Measurements from ENCODE around the gene GTF2A1.

DNA sequence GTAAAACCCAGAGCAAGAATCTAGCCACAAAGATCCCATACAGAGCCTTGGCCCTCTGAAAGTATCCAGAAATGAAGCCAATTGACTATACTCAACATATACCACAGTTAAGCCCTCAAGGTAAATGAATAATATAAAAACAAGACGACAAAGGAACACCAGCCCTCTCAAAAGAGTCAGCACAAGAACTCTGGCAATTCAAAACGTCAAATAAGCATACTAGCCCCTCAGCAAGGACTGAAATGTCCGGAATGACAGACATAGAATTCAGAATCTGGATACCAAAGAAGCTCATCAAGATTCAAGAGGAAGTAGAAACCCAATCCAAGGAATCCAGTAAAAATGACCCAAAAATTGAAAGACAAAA, 49.9 kb downstream of the GTF2A1 start:
- TF ChIP-seq, protein P1, sequence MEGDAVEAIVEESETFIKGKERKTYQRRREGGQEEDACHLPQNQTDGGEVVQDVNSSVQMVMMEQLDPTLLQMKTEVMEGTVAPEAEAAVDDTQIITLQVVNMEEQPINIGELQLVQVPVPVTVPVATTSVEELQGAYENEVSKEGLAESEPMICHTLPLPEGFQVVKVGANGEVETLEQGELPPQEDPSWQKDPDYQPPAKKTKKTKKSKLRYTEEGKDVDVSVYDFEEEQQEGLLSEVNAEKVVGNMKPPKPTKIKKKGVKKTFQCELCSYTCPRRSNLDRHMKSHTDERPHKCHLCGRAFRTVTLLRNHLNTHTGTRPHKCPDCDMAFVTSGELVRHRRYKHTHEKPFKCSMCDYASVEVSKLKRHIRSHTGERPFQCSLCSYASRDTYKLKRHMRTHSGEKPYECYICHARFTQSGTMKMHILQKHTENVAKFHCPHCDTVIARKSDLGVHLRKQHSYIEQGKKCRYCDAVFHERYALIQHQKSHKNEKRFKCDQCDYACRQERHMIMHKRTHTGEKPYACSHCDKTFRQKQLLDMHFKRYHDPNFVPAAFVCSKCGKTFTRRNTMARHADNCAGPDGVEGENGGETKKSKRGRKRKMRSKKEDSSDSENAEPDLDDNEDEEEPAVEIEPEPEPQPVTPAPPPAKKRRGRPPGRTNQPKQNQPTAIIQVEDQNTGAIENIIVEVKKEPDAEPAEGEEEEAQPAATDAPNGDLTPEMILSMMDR (IDR thresholded peaks at IDR 0.05): peak; percentile 64
- TF ChIP-seq SIN3A (IDR thresholded peaks at IDR 0.05; ENCODE audit: borderline replicate concordance, insufficient read depth, low read depth, low read length): no peak
- no peak for TF ChIP-seq POLR2AphosphoS5 (IDR thresholded peaks at IDR 0.05; ENCODE audit: low read depth, low read length)
- TF ChIP-seq, protein P2, sequence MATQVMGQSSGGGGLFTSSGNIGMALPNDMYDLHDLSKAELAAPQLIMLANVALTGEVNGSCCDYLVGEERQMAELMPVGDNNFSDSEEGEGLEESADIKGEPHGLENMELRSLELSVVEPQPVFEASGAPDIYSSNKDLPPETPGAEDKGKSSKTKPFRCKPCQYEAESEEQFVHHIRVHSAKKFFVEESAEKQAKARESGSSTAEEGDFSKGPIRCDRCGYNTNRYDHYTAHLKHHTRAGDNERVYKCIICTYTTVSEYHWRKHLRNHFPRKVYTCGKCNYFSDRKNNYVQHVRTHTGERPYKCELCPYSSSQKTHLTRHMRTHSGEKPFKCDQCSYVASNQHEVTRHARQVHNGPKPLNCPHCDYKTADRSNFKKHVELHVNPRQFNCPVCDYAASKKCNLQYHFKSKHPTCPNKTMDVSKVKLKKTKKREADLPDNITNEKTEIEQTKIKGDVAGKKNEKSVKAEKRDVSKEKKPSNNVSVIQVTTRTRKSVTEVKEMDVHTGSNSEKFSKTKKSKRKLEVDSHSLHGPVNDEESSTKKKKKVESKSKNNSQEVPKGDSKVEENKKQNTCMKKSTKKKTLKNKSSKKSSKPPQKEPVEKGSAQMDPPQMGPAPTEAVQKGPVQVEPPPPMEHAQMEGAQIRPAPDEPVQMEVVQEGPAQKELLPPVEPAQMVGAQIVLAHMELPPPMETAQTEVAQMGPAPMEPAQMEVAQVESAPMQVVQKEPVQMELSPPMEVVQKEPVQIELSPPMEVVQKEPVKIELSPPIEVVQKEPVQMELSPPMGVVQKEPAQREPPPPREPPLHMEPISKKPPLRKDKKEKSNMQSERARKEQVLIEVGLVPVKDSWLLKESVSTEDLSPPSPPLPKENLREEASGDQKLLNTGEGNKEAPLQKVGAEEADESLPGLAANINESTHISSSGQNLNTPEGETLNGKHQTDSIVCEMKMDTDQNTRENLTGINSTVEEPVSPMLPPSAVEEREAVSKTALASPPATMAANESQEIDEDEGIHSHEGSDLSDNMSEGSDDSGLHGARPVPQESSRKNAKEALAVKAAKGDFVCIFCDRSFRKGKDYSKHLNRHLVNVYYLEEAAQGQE (IDR thresholded peaks at IDR 0.05; ENCODE audit: insufficient read depth in 1 of 2, low read depth in 2 of 2, low read length in 1 of 2): no peak

Measured in Panc1 (cell line).